A549 (cell line): ENCODE results near the gene FAM136A. TPM values are rescaled to one million over a fixed set of nuclear protein-coding genes. Genes with fewer than 3 reads are reported as not detected.
"Not testable (repeated sequence)": the region's sequence is repeated elsewhere in the genome, so short reads cannot be mapped to it uniquely, and the experiment has no call there.

ENCODE experiments used
- ATAC-seq, 2 experiments: fragments of 200-7000 bp in 1 of 2; fragments of >200 bp in 1 of 2; cut with Nextera tagmentation in 1 of 2; cut with Tn5 transposase in 1 of 2; 3 replicates each; pipeline versions ENCODE4 v1.8.0 to v1.9.1; 2018 to 2020; ENCODE audit warnings: mild to moderate bottlenecking in 1 of 2, moderate library complexity in 1 of 2
- CTCF ChIA-PET: fragments of 300-600 bp; sonication (Branson Sonifier 250); formaldehyde crosslinking; extraction: SDS; loops from one replicate; lab custom pipeline; 2021; ENCODE audit warnings: antibody characterized with exemption, inconsistent platforms; lab: Yijun Ruan, JAX
- POLR2A ChIA-PET: fragments of 350-600 bp; formaldehyde crosslinking; extraction: SDS; loops from one replicate; lab custom pipeline; 2021; ENCODE audit warnings: antibody characterized with exemption, inconsistent platforms; lab: Yijun Ruan, JAX
- DNase-seq, 2 experiments: peaks; one replicate each; pipeline versions ENCODE4 v3.0.0 to v3.0.0-alpha.2; 2011 to 2016; ENCODE audit warnings: low read depth in 1 of 2, low spot score in 1 of 2
- FAIRE-seq: peaks from 2 replicates; lab custom pipeline; 2011; peaks lifted over from hg19 to GRCh38; lab: Jason Lieb, UNC
- H3K27ac ChIP-seq, 2 experiments: fragments of >200 bp; sonication (Bioruptor Twin); formaldehyde crosslinking; 3 replicates each; pipeline ENCODE4 v1.5.1; 2016 to 2017
- H3K4me1 ChIP-seq: fragments of >200 bp; sonication (Bioruptor Twin); formaldehyde crosslinking; 3 replicates; pipeline ENCODE4 v1.6.1; 2016
- H3K4me2 ChIP-seq: fragments of >200 bp; sonication (Bioruptor Twin); formaldehyde crosslinking; 3 replicates; pipeline ENCODE4 v1.6.1; 2016
- H3K4me3 ChIP-seq: fragments of >200 bp; sonication (Bioruptor Twin); formaldehyde crosslinking; 3 replicates; pipeline ENCODE4 v1.5.1; 2016
- H3K9me3 ChIP-seq: fragments of >200 bp; sonication (Bioruptor Twin); formaldehyde crosslinking; 3 replicates; pipeline ENCODE4 v1.6.1; 2016
- HOXB13 ChIP-seq: fragments of 250-450 bp; sonication (Bioruptor Pico); IDR thresholded peaks from 2 replicates; pipeline ENCODE4 v1.5.0; 2020; ENCODE audit warnings: low read depth, mild to moderate bottlenecking, moderate library complexity
- KDM1A ChIP-seq: fragments of 200-600 bp; sonication (generic); IDR thresholded peaks from 2 replicates; pipeline ENCODE4 v1.6.1; 2016; ENCODE audit warnings: low read depth, mild to moderate bottlenecking
- KDM5A ChIP-seq: fragments of 200-600 bp; sonication (generic); IDR thresholded peaks from 2 replicates; pipeline ENCODE4 v1.6.1; 2016; ENCODE audit warnings: antibody characterized with exemption, mild to moderate bottlenecking
- MAZ ChIP-seq: fragments of 150-350 bp; IDR thresholded peaks from 2 replicates; pipeline ENCODE4 v1.6.1; 2014; ENCODE audit warnings: antibody characterized with exemption, low read depth, low read length, borderline replicate concordance
- POLR2AphosphoS2 ChIP-seq: conservative IDR thresholded peaks from 2 replicates; pipeline ENCODE4 v1.6.1; 2012; ENCODE audit warnings: low read length, improper control_type of control experiment, inconsistent platforms
- RAD21 ChIP-seq, 2 experiments: fragments of >200 bp in 1 of 2; sonication (Bioruptor Twin) in 1 of 2; formaldehyde crosslinking in 1 of 2; IDR thresholded peaks in 1 of 2; conservative IDR thresholded peaks in 1 of 2; 2 replicates in 1 of 2; 3 replicates in 1 of 2; pipeline ENCODE4 v1.6.1; 2012 to 2018; ENCODE audit warnings: inconsistent platforms in 1 of 2
- RNF2 ChIP-seq: fragments of 200-600 bp; sonication (generic); IDR thresholded peaks from 2 replicates; pipeline ENCODE4 v1.6.1; 2016; ENCODE audit warnings: low read depth, mild to moderate bottlenecking, antibody characterized with exemption, moderate library complexity, borderline replicate concordance
- ZFP36 ChIP-seq: fragments of 450-650 bp; IDR thresholded peaks from 2 replicates; pipeline ENCODE4 v1.6.1; 2014; ENCODE audit warnings: borderline replicate concordance; ENCODE audit not compliant: partially characterized antibody
- WGBS: methylation state at CpG from one replicate; pipeline ENCODE4 v1.1.6; 2017; ENCODE audit errors: missing lambda C conversion rate; 5-methylcytosine and 5-hydroxymethylcytosine counted together
- polyA plus RNA-seq, 4 experiments: library from polyadenylated mRNA; depleted of rRNA in 3 of 4; stranded (reverse); fragments of >200 nt; fragmentation: RNase III in 1 of 4; extraction: RNeasy Plus Mini Kit Qiagen cat#74134 plus additional on column Dnase treatment in 1 of 4; gene quantifications; 2 replicates in 3 of 4; 3 replicates in 1 of 4; pipeline ENCODE4 v1.2.3, GENCODE V29; 2011 to 2017
- TF ChIP-seq, protein P1 (sequence below): fragments of 150-350 bp; IDR thresholded peaks from 2 replicates; pipeline ENCODE4 v1.6.1; 2014; ENCODE audit warnings: low read depth, mild to moderate bottlenecking, low read length
- TF ChIP-seq, protein P2 (sequence below): fragments of 250-450 bp; sonication (Bioruptor Pico); IDR thresholded peaks from 2 replicates; pipeline ENCODE4 v1.5.0; 2020; ENCODE audit warnings: low read depth, mild to moderate bottlenecking, moderate library complexity

Gene FAM136A
- polyA plus RNA-seq, 2 of the 4 experiments (the other 2 are of a cell fraction): 117 to 119 TPM

DNA sequence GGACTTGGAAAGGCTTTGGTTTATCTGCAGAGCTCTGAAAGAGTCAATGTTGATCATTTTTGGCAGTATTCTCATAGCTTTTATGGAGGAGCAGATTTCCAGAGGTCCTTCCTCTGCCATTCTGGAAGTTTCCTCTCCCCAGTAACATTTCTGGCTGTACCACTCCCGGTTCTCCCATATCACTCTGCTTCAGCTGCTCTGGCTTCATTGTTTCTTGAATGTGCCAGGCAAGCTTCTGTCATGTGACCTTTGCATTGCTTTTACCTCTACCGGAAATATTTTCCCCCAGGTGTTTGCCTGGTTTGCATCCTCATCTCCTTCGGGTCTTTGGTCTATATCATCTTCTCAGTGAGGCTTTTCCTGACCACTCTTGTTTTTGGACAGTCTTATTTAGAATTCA, 31.5 kb downstream of the FAM136A start (continued):
- TF ChIP-seq, protein P1, sequence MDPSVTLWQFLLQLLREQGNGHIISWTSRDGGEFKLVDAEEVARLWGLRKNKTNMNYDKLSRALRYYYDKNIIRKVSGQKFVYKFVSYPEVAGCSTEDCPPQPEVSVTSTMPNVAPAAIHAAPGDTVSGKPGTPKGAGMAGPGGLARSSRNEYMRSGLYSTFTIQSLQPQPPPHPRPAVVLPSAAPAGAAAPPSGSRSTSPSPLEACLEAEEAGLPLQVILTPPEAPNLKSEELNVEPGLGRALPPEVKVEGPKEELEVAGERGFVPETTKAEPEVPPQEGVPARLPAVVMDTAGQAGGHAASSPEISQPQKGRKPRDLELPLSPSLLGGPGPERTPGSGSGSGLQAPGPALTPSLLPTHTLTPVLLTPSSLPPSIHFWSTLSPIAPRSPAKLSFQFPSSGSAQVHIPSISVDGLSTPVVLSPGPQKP: no peak
- no peak for TF ChIP-seq HOXB13 (CRISPR knock-in tag)

DNA sequence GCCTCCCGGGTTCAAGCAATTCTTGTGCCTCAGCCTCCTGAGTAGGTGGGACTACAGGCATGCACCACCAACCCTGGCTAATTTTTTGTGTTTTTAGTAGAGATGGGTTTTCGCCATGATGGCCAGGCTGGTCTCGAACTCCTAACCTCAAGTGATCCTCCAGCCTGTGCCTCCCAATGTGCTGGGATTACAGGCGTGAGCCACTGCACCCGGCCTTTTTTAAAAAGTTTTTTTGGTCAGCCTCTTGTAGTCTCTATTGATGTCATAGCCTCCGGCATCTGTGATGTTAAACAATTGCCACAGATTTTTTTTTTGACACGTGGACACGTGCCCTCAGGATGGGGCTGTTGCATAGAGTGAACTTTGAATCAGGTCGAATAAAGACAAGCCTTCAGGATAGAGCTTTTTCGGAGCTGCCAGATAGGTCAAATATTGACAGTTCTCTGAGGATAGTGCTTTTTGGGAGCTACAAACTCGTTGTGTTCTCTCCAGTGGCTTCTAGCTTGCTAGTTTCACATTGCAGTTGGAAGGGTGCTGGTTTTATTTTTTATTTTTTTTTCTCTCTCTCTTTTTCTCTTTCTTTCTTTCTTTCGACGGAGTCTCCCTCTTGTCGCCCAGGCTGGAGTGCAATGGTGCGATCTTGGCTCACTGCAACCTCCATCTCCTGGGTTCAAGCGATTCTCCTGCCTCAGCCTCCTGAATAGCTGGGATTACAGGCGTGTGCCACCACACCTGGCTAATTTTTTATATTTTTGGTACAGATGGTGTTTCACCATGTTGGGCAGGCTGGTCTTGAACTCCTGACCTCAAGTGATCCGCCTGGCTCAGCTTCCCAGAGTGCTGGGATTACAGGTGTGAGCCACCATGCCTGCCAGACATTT, 32.2 kb downstream of the FAM136A start:
- FAIRE-seq, H3K27ac ChIP-seq, H3K4me1 ChIP-seq, ATAC-seq, DNase-seq, H3K4me2 ChIP-seq, CTCF ChIA-PET, H3K4me3 ChIP-seq, H3K9me3 ChIP-seq: not testable (repeated sequence)
- POLR2A ChIA-PET: interaction anchor here (1.2 to 1.4 kb wide), 2 partner anchors 11 to 24 kb away, joined by 3 to 4 read pairs; partner anchors contain the start of genes PCYOX1 and SNRPG
- 89% methylated on average over 18 of the region's 18 CpGs for WGBS

DNA sequence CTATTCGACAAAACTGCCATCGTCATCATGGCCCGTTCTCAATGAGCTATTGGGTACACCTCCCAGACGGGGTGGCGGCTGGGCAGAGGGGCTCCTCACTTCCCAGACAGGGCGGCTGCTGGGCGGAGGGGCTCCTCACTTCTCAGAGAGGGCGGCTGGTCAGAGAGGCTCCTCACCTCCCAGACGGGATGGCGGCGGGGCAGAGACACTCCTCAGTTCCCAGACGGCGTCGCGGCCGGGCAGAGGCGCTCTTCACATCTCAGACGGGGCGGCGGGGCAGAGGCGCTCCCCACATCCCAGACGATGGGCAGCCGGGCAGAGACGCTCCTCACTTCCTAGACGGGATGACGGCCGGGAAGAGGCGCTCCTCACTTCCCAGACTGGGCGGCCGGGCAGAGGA, 34.9 kb downstream of the FAM136A start:
- H3K27ac ChIP-seq, POLR2A ChIA-PET, ATAC-seq, H3K4me3 ChIP-seq, H3K4me1 ChIP-seq, FAIRE-seq, DNase-seq, H3K9me3 ChIP-seq, CTCF ChIA-PET, H3K4me2 ChIP-seq: not testable (repeated sequence)
- 94% methylated on average over 24 of the region's 30 CpGs for WGBS

DNA sequence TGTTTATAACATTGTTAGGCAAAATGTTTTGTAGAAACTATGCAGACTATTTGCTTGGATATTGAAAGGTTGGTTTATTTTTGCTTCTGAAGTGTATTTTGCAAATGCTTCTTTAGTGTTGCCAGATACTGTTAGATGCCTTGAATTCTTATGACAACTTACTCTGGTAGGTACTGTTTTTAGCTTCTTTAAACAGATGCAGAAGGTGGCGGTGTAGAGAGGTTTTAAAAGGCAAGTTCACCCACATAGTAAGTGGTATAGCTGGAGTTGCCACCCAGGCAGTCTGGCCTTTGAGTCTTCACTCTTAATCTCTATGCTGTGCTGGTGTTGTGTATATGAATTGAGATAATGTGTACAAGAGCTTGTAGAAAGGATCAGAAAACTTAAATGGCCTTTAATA, 40.4 kb downstream of the FAM136A start:
- WGBS: 89% methylated on average over 1 of the region's 1 CpG
- H3K4me2 ChIP-seq: no peak overlapping the region
- DNase-seq: no peak
- H3K4me1 ChIP-seq: peaks cover 5% of the 10 kb centered on the region; the same call in 1 of the 3 replicates
- no peaks in the 10 kb centered on the region for H3K9me3 ChIP-seq
- ChIA-PET CTCF (interaction anchor here (0.9 to 1.5 kb wide), 3 partner anchors 11 to 41 kb away, joined by 3 to 5 read pairs (median 4); partner anchors contain the start of gene FAM136A), POLR2A (interaction anchor here (1.0 kb wide), 1 partner anchor 32 kb away, joined by 5 read pairs; the partner anchor contains the start of gene SNRPG)
- H3K27ac ChIP-seq: no peak overlapping the region
- no peak overlapping the region for H3K4me3 ChIP-seq
- TF ChIP-seq MAZ: no peak
- TF ChIP-seq ZFP36: no peak
- TF ChIP-seq, protein P2, sequence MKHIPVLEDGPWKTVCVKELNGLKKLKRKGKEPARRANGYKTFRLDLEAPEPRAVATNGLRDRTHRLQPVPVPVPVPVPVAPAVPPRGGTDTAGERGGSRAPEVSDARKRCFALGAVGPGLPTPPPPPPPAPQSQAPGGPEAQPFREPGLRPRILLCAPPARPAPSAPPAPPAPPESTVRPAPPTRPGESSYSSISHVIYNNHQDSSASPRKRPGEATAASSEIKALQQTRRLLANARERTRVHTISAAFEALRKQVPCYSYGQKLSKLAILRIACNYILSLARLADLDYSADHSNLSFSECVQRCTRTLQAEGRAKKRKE (CRISPR knock-in tag): no peak
- TF ChIP-seq KDM1A: no peak
- TF ChIP-seq POLR2AphosphoS2: no peak
- TF ChIP-seq, all 56 proteins: peak for 0
- ATAC-seq (no peak), FAIRE-seq (no peak)

DNA sequence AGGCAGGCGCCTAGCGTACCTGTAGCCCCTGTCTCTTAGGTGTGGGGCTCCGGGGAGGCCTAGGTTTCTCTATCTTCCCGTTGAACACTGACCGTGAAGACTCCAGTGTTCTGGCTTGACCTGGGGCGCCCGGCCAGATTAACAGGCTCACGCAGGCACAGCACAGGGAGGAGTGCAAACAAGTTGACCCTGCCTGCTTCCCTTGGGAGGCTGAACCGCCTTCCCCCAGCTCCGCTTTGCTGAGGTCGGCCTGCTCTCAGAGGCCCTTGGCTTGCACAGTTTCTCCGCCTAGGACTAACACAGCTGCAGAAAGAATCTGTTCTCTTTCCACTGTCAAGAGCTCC, 43.4 kb downstream of the FAM136A start:
- FAIRE-seq: no peak
- Histone ChIP-seq H3K27ac (peak overlapping the region; percentile 86 to 93), H3K9me3 (no peaks in the 10 kb centered on the region), H3K4me2 (peak overlapping the region; percentile 69), H3K4me1 (peaks cover 5% of the 10 kb centered on the region; the same call in 1 of the 3 replicates), H3K4me3 (peak overlapping the region; percentile 66)
- peak in 1 of 2 experiments; percentile 36; a peak in 5 of 6 replicates for ATAC-seq
- POLR2A ChIA-PET: interaction anchor here (1.0 to 2.5 kb wide), 6 partner anchors 10 to 344 kb away, joined by 3 to 51 read pairs (median 16); partner anchors contain the start of genes C2orf42, MXD1, SNRPG and TIA1
- CTCF ChIA-PET: interaction anchor here (0.6 to 2.1 kb wide), 8 partner anchors 14 to 738 kb away, joined by 3 to 7 read pairs (median 4); partner anchors contain the start of gene SNRPG
- TF ChIP-seq KDM5A (no peak), RNF2 (no peak), RAD21 (conservative IDR thresholded peaks at IDR 0.05 in 1 of 2, IDR thresholded peaks at IDR 0.05 in 1 of 2) (no peak)
- peak in 1 of 2 experiments; percentile 34 for DNase-seq
- 10% methylated on average over 12 of the region's 12 CpGs for WGBS
